Esophagus squamous epithelium (tissue), 5 donors: ENCODE measurements around the gene PSME2. TPM values are rescaled to one million over a fixed set of nuclear protein-coding genes. Genes with fewer than 3 reads are reported as not detected.

ENCODE experiments used
- DNase-seq: peaks from one replicate; lab custom pipeline; 2025; lab: John Stamatoyannopoulos, UW
- H3K27ac ChIP-seq, 4 donors: fragments of 200-600 bp; sonication (generic); one replicate each; pipeline ENCODE4 v1.5.1; 2016 to 2019; ENCODE audit warnings: mild to moderate bottlenecking in 1 of 4
- H3K27me3 ChIP-seq, 4 donors: fragments of 200-600 bp; sonication (generic); 1 replicate in 3 of 4; 2 replicates in 1 of 4; pipeline versions ENCODE4 v1.5.1 to v1.6.0; 2017 to 2021; ENCODE audit warnings: antibody characterized with exemption in 1 of 4
- H3K36me3 ChIP-seq, 3 donors: fragments of 200-600 bp; sonication (generic); one replicate each; pipeline ENCODE4 v1.5.1; 2016 to 2019
- H3K4me1 ChIP-seq, 3 donors: fragments of 200-600 bp; sonication (generic); one replicate each; pipeline ENCODE4 v1.5.1; 2017 to 2019
- H3K4me3 ChIP-seq, 4 donors: fragments of 200-600 bp; sonication (generic); 1 replicate in 3 of 4; 2 replicates in 1 of 4; pipeline ENCODE4 v1.5.1; 2016 to 2019; ENCODE audit warnings: mild to moderate bottlenecking in 2 of 4, moderate library complexity in 1 of 4
- H3K9me3 ChIP-seq, 3 donors: fragments of 200-600 bp; sonication (generic); one replicate each; pipeline ENCODE4 v1.5.1; 2016 to 2019
- CTCF ChIP-seq, 6 experiments: fragments of 450-650 bp in 4 of 6; fragments of 200-600 bp in 2 of 6; sonication (generic) in 2 of 6; IDR thresholded peaks; one replicate each; pipeline ENCODE4 v1.5.1; 2016 to 2019; ENCODE audit warnings: antibody characterized with exemption in 6 of 6, mild to moderate bottlenecking in 4 of 6, moderate library complexity in 4 of 6
- POLR2A ChIP-seq, 4 donors: fragments of 450-650 bp; IDR thresholded peaks; one replicate each; pipeline ENCODE4 v1.6.1; 2017; ENCODE audit warnings: antibody characterized with exemption in 4 of 4, mild to moderate bottlenecking in 4 of 4, moderate library complexity in 3 of 4
- WGBS, 2 donors: methylation state at CpG; one replicate each; pipeline ENCODE4 v1.1.5; 2018; 5-methylcytosine and 5-hydroxymethylcytosine counted together
- intact Hi-C: fragments of 100-400 bp; cut with DNase I; formaldehyde crosslinking; loops from one replicate; pipeline ENCODE4 v1.15.0; 2022
- total RNA-seq, 4 donors: library from RNA; depleted of rRNA; stranded (reverse); fragments of >200 nt; gene quantifications; one replicate each; pipeline ENCODE4 v1.1.0, GENCODE V29; 2016
- donor health status: DM: yes; HTN: yes; CAD: no.

PSME2 gene
- total RNA-seq, 4 donors from 2014 or later: 44.4 to 110 (median 77.2) TPM

GRCh38 chr14:24133735-24134134 lies 12.7 kb downstream of the PSME2 start:
- Histone ChIP-seq H3K9me3 (no peaks in the 10 kb centered on the region), H3K4me3 (no peak overlapping the region), H3K27me3 (no peaks in the 10 kb centered on the region), H3K4me1 (peaks cover 20 to 50% (median 25%) of the 10 kb centered on the region in 3 donors), H3K27ac (no peak overlapping the region), H3K36me3 (peaks cover 10 to 17% (median 12%) of the 10 kb centered on the region in 3 donors)
- DNase-seq: no peak
- 73 to 94% methylated on average over 1 of the region's 1 CpG for WGBS, 2 donors
- TF ChIP-seq POLR2A (IDR thresholded peaks at IDR 0.05): no peak
- no peak for TF ChIP-seq CTCF (IDR thresholded peaks at IDR 0.05)
- intact Hi-C loops: no loop called here

DNA sequence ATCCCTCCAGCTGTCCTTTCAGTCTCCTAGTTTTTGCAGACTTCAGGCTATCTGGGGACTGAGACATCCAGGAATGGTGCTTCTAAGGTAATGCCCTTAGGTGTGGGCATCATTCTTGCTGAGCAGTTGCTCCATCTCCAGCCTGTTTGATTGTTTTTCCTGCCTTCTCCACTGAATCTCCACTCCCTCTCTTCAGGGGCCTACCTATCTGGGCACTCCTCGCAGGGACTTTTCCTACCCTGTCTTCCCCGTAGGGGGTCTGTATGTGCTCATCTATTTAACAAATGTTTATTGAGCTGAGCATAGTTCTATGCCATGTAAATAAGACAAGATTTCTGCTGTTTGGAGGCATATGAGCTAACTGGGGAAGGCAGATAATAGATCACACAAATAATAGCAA lies 13.4 kb downstream of the PSME2 start:
- H3K27ac ChIP-seq: no peak overlapping the region
- TF ChIP-seq POLR2A (IDR thresholded peaks at IDR 0.05) (no peak), CTCF (IDR thresholded peaks at IDR 0.05) (no peak)
- no peaks in the 10 kb centered on the region for H3K27me3 ChIP-seq
- H3K4me1 ChIP-seq: peaks cover 19 to 42% (median 20%) of the 10 kb centered on the region in 3 donors
- no peaks in the 10 kb centered on the region for H3K9me3 ChIP-seq
- no peak for DNase-seq
- intact Hi-C loops: no loop called here
- H3K4me3 ChIP-seq: no peak overlapping the region
- peaks cover 3 to 9% (median 5%) of the 10 kb centered on the region in 3 donors for H3K36me3 ChIP-seq
- WGBS, 2 donors: 91 to 100% methylated on average over 2 of the region's 2 CpGs

- DNase-seq: no peak
- peak overlapping the region in 2 of 4 donors; percentile 59 to 81 for H3K27ac ChIP-seq
These were observed 14.2 kb downstream of the PSME2 start for GRCh38 chr14:24132061-24132685.

GRCh38 chr14:24131549-24131966 lies 14.9 kb downstream of the PSME2 start:
- intact Hi-C loops: no loop called here
- DNase-seq: no peak
- 85 to 100% methylated on average over 1 to 8 of the region's 15 CpGs for WGBS, 2 donors
- Histone ChIP-seq H3K27me3 (no peaks in the 10 kb centered on the region), H3K27ac (peak overlapping the region in 2 of 4 donors; percentile 59 to 81), H3K4me1 (peaks cover 5 to 28% (median 7%) of the 10 kb centered on the region in 3 donors), H3K36me3 (no peaks in the 10 kb centered on the region), H3K9me3 (no peaks in the 10 kb centered on the region), H3K4me3 (no peak overlapping the region)
- no peak for TF ChIP-seq CTCF (IDR thresholded peaks at IDR 0.05)
- TF ChIP-seq POLR2A (IDR thresholded peaks at IDR 0.05): no peak

More at GRCh38 chr14:24132061-24132685, 14.2 kb downstream of the PSME2 start:
- Histone ChIP-seq H3K4me3 (no peak overlapping the region), H3K4me1 (peaks cover 11 to 34% (median 13%) of the 10 kb centered on the region in 3 donors), H3K9me3 (no peaks in the 10 kb centered on the region), H3K36me3 (peaks cover 0 to 1% (median 0%) of the 10 kb centered on the region in 3 donors), H3K27me3 (no peaks in the 10 kb centered on the region)
- TF ChIP-seq POLR2A (IDR thresholded peaks at IDR 0.05): no peak
- no peak for TF ChIP-seq CTCF (IDR thresholded peaks at IDR 0.05)
- 42 to 44% methylated on average over 14 to 18 of the region's 24 CpGs for WGBS, 2 donors
- intact Hi-C loops: no loop called here

DNA sequence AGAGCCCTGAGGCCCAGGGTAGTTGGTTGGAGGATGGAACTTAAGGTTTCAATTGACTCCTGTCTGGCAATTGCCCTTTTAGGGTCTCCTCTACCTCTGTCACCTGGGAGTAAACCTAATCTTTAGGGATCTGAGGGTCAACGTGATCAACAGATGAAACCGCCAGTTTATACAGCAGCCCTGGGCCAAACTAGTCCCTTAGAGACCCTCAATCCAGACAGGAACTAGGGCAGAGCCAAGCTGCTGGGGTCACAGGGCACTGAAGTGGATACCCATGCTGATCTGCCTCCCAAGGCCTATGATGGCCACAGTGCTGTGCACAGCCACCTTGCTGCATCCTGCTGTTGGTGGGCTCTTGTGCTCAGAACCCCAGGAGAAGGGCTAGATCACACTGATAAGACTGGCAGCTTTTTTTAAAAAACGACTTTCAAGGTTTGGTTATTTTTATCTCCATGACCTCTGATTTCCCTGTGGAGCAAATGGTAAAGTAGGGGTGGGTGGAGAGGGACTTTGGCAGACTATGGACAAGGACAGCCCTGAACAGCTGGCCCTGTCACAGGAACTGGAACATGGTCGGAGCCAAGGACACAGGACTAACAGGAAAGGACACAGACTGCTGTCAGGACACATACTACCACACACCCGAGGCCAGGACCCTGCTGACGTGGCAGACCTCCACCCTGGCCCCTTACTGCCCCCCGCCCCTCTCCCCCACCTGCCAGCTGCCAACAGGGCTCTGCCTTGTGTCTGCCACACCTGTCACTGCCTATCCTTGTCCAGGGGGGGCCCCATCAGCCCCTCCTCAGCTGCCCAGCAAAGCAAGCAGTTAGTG lies 15.5 kb downstream of the PSME2 start:
- no peak for TF ChIP-seq CTCF (IDR thresholded peaks at IDR 0.05)
- no peak overlapping the region for H3K4me3 ChIP-seq
- no peaks in the 10 kb centered on the region for H3K9me3 ChIP-seq
- intact Hi-C loops: no loop called here
- H3K36me3 ChIP-seq: no peaks in the 10 kb centered on the region
- 10 to 71% methylated on average over 1 to 5 of the region's 7 CpGs for WGBS, 2 donors
- peak overlapping the region in 2 of 4 donors; percentile 59 to 81 for H3K27ac ChIP-seq
- peaks cover 4 to 25% (median 5%) of the 10 kb centered on the region in 3 donors for H3K4me1 ChIP-seq
- DNase-seq: no peak
- H3K27me3 ChIP-seq: no peaks in the 10 kb centered on the region
